CD14-positive monocyte (primary cell): ENCODE measurements around the gene TEN1. TPM values are rescaled to one million over a fixed set of nuclear protein-coding genes. Genes with fewer than 3 reads are reported as not detected.

Experiments
- DNase-seq, 3 donors: peaks; one replicate each; pipeline ENCODE4 v3.0.0-alpha.2; 2011 to 2022
- H2AFZ ChIP-seq: 2 replicates; pipeline ENCODE4 v1.6.0; 2012; ENCODE audit warnings: mild to moderate bottlenecking, low read depth, low read length, inconsistent platforms; ENCODE audit not compliant: insufficient read depth, poor library complexity, severe bottlenecking
- H3K27ac ChIP-seq, 2 donors: 1 replicate in 1 of 2; 2 replicates in 1 of 2; pipeline ENCODE4 v1.5.1; 2012 to 2013; ENCODE audit warnings: low read length in 2 of 2, control low read depth in 1 of 2, inconsistent platforms in 1 of 2, low read depth in 1 of 2, mild to moderate bottlenecking in 1 of 2
- H3K27me3 ChIP-seq, 2 donors: one replicate each; pipeline versions ENCODE4 v1.6.0 to v1.6.1; 2011 to 2013; ENCODE audit warnings: low read length in 2 of 2; ENCODE audit not compliant: control insufficient read depth in 2 of 2, insufficient read depth in 2 of 2
- H3K36me3 ChIP-seq, 2 donors: replicated peaks in 1 of 2; 1 replicate in 1 of 2; 2 replicates in 1 of 2; pipeline versions ENCODE4 v1.5.1 to v1.6.1; 2012 to 2013; ENCODE audit warnings: low read length in 2 of 2, control low read depth in 1 of 2, inconsistent platforms in 1 of 2, mild to moderate bottlenecking in 1 of 2; ENCODE audit not compliant: insufficient read depth in 2 of 2, control insufficient read depth in 1 of 2
- H3K4me1 ChIP-seq, 2 donors: 1 replicate in 1 of 2; 2 replicates in 1 of 2; pipeline versions ENCODE4 v1.5.1 to v1.6.1; 2012 to 2013; ENCODE audit warnings: low read length in 2 of 2, control low read depth in 1 of 2, inconsistent platforms in 1 of 2, mild to moderate bottlenecking in 1 of 2, moderate library complexity in 1 of 2; ENCODE audit not compliant: insufficient read depth in 2 of 2, control insufficient read depth in 1 of 2
- H3K4me2 ChIP-seq: replicated peaks from 2 replicates; pipeline ENCODE3; 2012; ENCODE audit warnings: low read length, moderate library complexity, mild to moderate bottlenecking; ENCODE audit not compliant: poor library complexity, severe bottlenecking; ENCODE audit errors: extremely low read depth
- H3K4me3 ChIP-seq, 3 experiments: fragments of 200-600 bp in 1 of 3; sonication (generic) in 1 of 3; replicated peaks in 1 of 3; 1 replicate in 2 of 3; 2 replicates in 1 of 3; pipeline ENCODE4 v1.5.1; 2011 to 2013; ENCODE audit warnings: low read length in 3 of 3, mild to moderate bottlenecking in 3 of 3, control low read depth in 2 of 3, low read depth in 2 of 3, inconsistent platforms in 1 of 3, moderate library complexity in 1 of 3
- H3K79me2 ChIP-seq: 2 replicates; pipeline ENCODE4 v1.6.0; 2012; ENCODE audit warnings: mild to moderate bottlenecking, control low read depth, inconsistent platforms, low read length, moderate library complexity; ENCODE audit not compliant: insufficient read depth
- H3K9ac ChIP-seq: 2 replicates; pipeline ENCODE4 v1.6.0; 2017; ENCODE audit warnings: low read length, mild to moderate bottlenecking; ENCODE audit not compliant: insufficient read depth, poor library complexity, severe bottlenecking
- H3K9me3 ChIP-seq, 2 donors: replicated peaks in 1 of 2; 1 replicate in 1 of 2; 2 replicates in 1 of 2; pipeline versions ENCODE4 v1.5.1 to v1.6.1; 2012 to 2013; ENCODE audit warnings: low read length in 2 of 2, control low read depth in 1 of 2; ENCODE audit not compliant: control insufficient read depth in 1 of 2, insufficient read depth in 1 of 2
- H4K20me1 ChIP-seq: 2 replicates; pipeline ENCODE4 v1.6.0; 2012; ENCODE audit warnings: mild to moderate bottlenecking, low read length, control low read depth, moderate library complexity; ENCODE audit not compliant: insufficient read depth
- H3K27ac Mint-ChIP-seq, 7 donors: one replicate each; pipeline ENCODE4 v1.8.0; 2020; ENCODE audit warnings: mild to moderate bottlenecking in 7 of 7, mixed read lengths in 7 of 7, moderate library complexity in 6 of 7, inconsistent platforms in 2 of 7
- H3K27me3 Mint-ChIP-seq, 3 donors: one replicate each; pipeline ENCODE4 v1.8.0; 2021 to 2022; ENCODE audit warnings: low read depth in 3 of 3, mild to moderate bottlenecking in 3 of 3, mixed read lengths in 3 of 3, moderate library complexity in 3 of 3, inconsistent platforms in 1 of 3
- H3K36me3 Mint-ChIP-seq, 2 donors: one replicate each; pipeline ENCODE4 v1.8.0; 2020; ENCODE audit warnings: mixed read lengths in 2 of 2, inconsistent platforms in 1 of 2, mild to moderate bottlenecking in 1 of 2
- H3K4me1 Mint-ChIP-seq: one replicate; pipeline ENCODE4 v1.8.0; 2020; ENCODE audit warnings: mild to moderate bottlenecking, mixed read lengths
- H3K4me3 Mint-ChIP-seq, 2 donors: one replicate each; pipeline ENCODE4 v1.8.0; 2020; ENCODE audit warnings: mild to moderate bottlenecking in 2 of 2, mixed read lengths in 2 of 2, moderate library complexity in 1 of 2
- H3K9me3 Mint-ChIP-seq, 7 donors: one replicate each; pipeline ENCODE4 v1.8.0; 2020 to 2022; ENCODE audit warnings: mixed read lengths in 7 of 7, mild to moderate bottlenecking in 6 of 7, moderate library complexity in 6 of 7, inconsistent platforms in 2 of 7
- WGBS: methylation state at CpG from one replicate; pipeline ENCODE4 v1.1.5; 2013; ENCODE audit warnings: missing lambda C conversion rate; ENCODE audit not compliant: insufficient coverage; 5-methylcytosine and 5-hydroxymethylcytosine counted together
- intact Hi-C, 2 donors: fragments of 100-400 bp; cut with micrococcal nuclease; formaldehyde crosslinking; loops; one replicate each; pipeline versions ENCODE4 v1.15.0 to v1.15.1; 2023
- polyA plus RNA-seq, 3 donors: library from polyadenylated mRNA; depleted of rRNA in 1 of 3; unstranded in 2 of 3; stranded (reverse) in 1 of 3; fragments of 300-500 nt in 2 of 3; fragments of >200 nt in 1 of 3; fragmentation: Illumina TruSeq in 2 of 3; gene quantifications; 1 replicate in 2 of 3; 2 replicates in 1 of 3; pipeline ENCODE4 v1.2.3, GENCODE V29; 2012 to 2021
- TF ChIP-seq, protein P1 (sequence below): fragments of 200-600 bp; IDR thresholded peaks from one replicate; pipeline ENCODE4 v1.8.0; 2022; ENCODE audit warnings: antibody characterized with exemption, mild to moderate bottlenecking

Gene TEN1
- polyA plus RNA-seq, 3 donors, result 22.4 to 37.2 (median 31.3) TPM

DNA sequence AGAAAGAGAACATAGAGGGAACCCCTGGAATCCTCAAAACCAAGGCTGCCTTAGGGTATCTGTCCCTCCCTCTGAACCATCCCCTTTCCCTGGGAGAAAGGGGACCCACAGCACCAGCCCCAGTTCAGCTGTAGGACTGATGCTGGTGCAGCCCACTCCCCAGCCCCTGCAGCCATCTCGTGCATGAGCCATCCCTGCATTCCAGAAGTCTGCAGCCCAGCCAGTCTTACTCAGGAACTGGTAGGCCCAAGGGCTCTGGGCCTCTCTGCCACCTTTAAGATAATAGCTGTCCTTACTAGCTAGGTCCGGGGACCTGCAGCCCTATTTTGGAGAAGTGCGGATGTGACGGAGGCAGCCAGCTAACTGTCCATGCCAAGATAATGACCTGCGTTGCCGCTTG is 54.1 kb downstream of the TEN1 start:
- peaks cover 6 to 10% of the 10 kb centered on the region in 2 donors for H3K36me3 Mint-ChIP-seq
- H2AFZ ChIP-seq, result no peak overlapping the region
- intact Hi-C loops, result no loop called here
- peaks cover 12% of the 10 kb centered on the region for H3K4me1 Mint-ChIP-seq
- H3K4me2 ChIP-seq, result no peak overlapping the region
- H3K9me3 Mint-ChIP-seq, result peaks cover 0 to 6% (median 0%) of the 10 kb centered on the region in 7 donors
- H3K4me3 Mint-ChIP-seq, result no peak overlapping the region
- H3K27me3 ChIP-seq, result peaks cover 0 to 2% of the 10 kb centered on the region in 2 donors
- TF ChIP-seq, protein P1, sequence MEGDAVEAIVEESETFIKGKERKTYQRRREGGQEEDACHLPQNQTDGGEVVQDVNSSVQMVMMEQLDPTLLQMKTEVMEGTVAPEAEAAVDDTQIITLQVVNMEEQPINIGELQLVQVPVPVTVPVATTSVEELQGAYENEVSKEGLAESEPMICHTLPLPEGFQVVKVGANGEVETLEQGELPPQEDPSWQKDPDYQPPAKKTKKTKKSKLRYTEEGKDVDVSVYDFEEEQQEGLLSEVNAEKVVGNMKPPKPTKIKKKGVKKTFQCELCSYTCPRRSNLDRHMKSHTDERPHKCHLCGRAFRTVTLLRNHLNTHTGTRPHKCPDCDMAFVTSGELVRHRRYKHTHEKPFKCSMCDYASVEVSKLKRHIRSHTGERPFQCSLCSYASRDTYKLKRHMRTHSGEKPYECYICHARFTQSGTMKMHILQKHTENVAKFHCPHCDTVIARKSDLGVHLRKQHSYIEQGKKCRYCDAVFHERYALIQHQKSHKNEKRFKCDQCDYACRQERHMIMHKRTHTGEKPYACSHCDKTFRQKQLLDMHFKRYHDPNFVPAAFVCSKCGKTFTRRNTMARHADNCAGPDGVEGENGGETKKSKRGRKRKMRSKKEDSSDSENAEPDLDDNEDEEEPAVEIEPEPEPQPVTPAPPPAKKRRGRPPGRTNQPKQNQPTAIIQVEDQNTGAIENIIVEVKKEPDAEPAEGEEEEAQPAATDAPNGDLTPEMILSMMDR, result no peak
- H3K4me3 ChIP-seq, result no peak overlapping the region
- 97% methylated on average over 6 of the region's 6 CpGs for WGBS
- H3K36me3 ChIP-seq, result peaks cover under 1 to 6% of the 10 kb centered on the region in 2 donors
- no peaks in the 10 kb centered on the region for H3K79me2 ChIP-seq
- H3K27ac ChIP-seq, result no peak overlapping the region
- no peaks in the 10 kb centered on the region for H3K9me3 ChIP-seq
- H3K27ac Mint-ChIP-seq, result no peak overlapping the region
- peaks cover 7 to 10% of the 10 kb centered on the region in 2 donors for H3K4me1 ChIP-seq
- no peak overlapping the region for H3K9ac ChIP-seq
- H4K20me1 ChIP-seq, result no peaks in the 10 kb centered on the region
- H3K27me3 Mint-ChIP-seq, result peaks cover 12 to 14% (median 12%) of the 10 kb centered on the region in 3 donors
- no peak for DNase-seq

GRCh38 chr17:76034428-76035350 is 55.6 kb downstream of the TEN1 start:
- H3K27ac Mint-ChIP-seq, result no peak overlapping the region
- intact Hi-C loops, result no loop called here

More at GRCh38 chr17:76034428-76035350, 55.6 kb downstream of the TEN1 start:
- Histone ChIP-seq H3K36me3 (peaks cover 16 to 21% of the 10 kb centered on the region in 2 donors), H3K27ac (no peak overlapping the region), H2AFZ (no peak overlapping the region), H3K9ac (no peak overlapping the region), H3K27me3 (no peaks in the 10 kb centered on the region), H3K79me2 (no peaks in the 10 kb centered on the region), H3K9me3 (no peaks in the 10 kb centered on the region), H3K4me2 (no peak overlapping the region), H4K20me1 (no peaks in the 10 kb centered on the region), H3K4me3 (no peak overlapping the region), H3K4me1 (peaks cover 2 to 4% of the 10 kb centered on the region in 2 donors)
- Mint-ChIP-seq H3K36me3 (peaks cover 21 to 26% of the 10 kb centered on the region in 2 donors), H3K4me3 (no peak overlapping the region), H3K27me3 (peaks cover 4 to 6% (median 5%) of the 10 kb centered on the region in 3 donors), H3K4me1 (peaks cover 4% of the 10 kb centered on the region), H3K9me3 (no peaks in the 10 kb centered on the region)
- TF ChIP-seq, protein P1, result no peak
- 94% methylated on average over 10 of the region's 13 CpGs for WGBS
- DNase-seq, result no peak
